ENCODE measurements around the gene ADAM30. TPM values are rescaled to one million over a fixed set of nuclear protein-coding genes. Genes with fewer than 3 reads are reported as not detected.
"Not testable (repeated sequence)": the region's sequence is repeated elsewhere in the genome, so short reads cannot be mapped to it uniquely, and the experiment has no call there.

The ADAM30 gene
- total and polyA plus RNA-seq, 8 donors, result not detected

- no peaks in the 10 kb centered on the region for H3K9me3 ChIP-seq
- FAIRE-seq (no peak), DNase-seq (no peak), ATAC-seq (no peak)
- H3K27me3 ChIP-seq, result no peaks in the 10 kb centered on the region
- no peaks in the 10 kb centered on the region for H3K36me3 ChIP-seq
- TF ChIP-seq CTCF (IDR thresholded peaks at IDR 0.05), result no peak
- H3K27ac ChIP-seq, result no peak overlapping the region
- no peak overlapping the region for H3K4me3 ChIP-seq
- no peaks in the 10 kb centered on the region for H3K4me1 ChIP-seq
- intact Hi-C loops (cut with DNase I), result no loop called here
- WGBS, 2 donors, result 51 to 67% methylated on average over 4 of the region's 4 CpGs
Measured at GRCh38 chr1:119865627-119866026, 30.7 kb downstream of the ADAM30 start.

- Histone ChIP-seq H3K27me3 (no peaks in the 10 kb centered on the region), H3K4me1 (no peaks in the 10 kb centered on the region), H3K4me3 (no peak overlapping the region), H3K27ac (no peak overlapping the region), H3K9me3 (no peaks in the 10 kb centered on the region), H3K36me3 (no peaks in the 10 kb centered on the region)
- no peak for DNase-seq
- intact Hi-C loops (cut with DNase I), result no loop called here
- no peak for TF ChIP-seq CTCF (IDR thresholded peaks at IDR 0.05)
- no peak for ATAC-seq
- FAIRE-seq, result no peak
Measured at GRCh38 chr1:119862276-119862675, 34.0 kb downstream of the ADAM30 start.

GRCh38 chr1:119861547-119861946 is 34.8 kb downstream of the ADAM30 start:
- no peaks in the 10 kb centered on the region for H3K36me3 ChIP-seq
- no peaks in the 10 kb centered on the region for H3K4me1 ChIP-seq
- no peak overlapping the region for H3K4me3 ChIP-seq
- H3K9me3 ChIP-seq, result no peaks in the 10 kb centered on the region
- DNase-seq, result no peak
- H3K27me3 ChIP-seq, result no peaks in the 10 kb centered on the region
- 74 to 81% methylated on average over 2 of the region's 2 CpGs for WGBS, 2 donors
- no peak overlapping the region for H3K27ac ChIP-seq
- FAIRE-seq, result no peak
- intact Hi-C loops (cut with DNase I), result no loop called here
- TF ChIP-seq CTCF (IDR thresholded peaks at IDR 0.05), result no peak
- no peak for ATAC-seq

GRCh38 chr1:119859647-119860046 is 36.7 kb downstream of the ADAM30 start:
- H3K4me3 ChIP-seq, result no peak overlapping the region
- WGBS, 2 donors, result 59 to 68% methylated on average over 4 of the region's 4 CpGs
- no peak for DNase-seq
- ATAC-seq, result no peak
- H3K4me1 ChIP-seq, result no peaks in the 10 kb centered on the region
- no peaks in the 10 kb centered on the region for H3K36me3 ChIP-seq
- no peak for FAIRE-seq
- H3K27me3 ChIP-seq, result no peaks in the 10 kb centered on the region
- intact Hi-C loops (cut with DNase I), result no loop called here
- H3K9me3 ChIP-seq, result no peaks in the 10 kb centered on the region
- TF ChIP-seq CTCF (IDR thresholded peaks at IDR 0.05), result no peak
- no peak overlapping the region for H3K27ac ChIP-seq

- FAIRE-seq; H3K4me3 ChIP-seq; H3K36me3 ChIP-seq; H3K9me3 ChIP-seq; intact Hi-C loops (cut with DNase I); H3K4me1 ChIP-seq; ATAC-seq; H3K27me3 ChIP-seq; H3K27ac ChIP-seq; DNase-seq: not testable (repeated sequence)
- WGBS, 2 donors, result 81 to 86% methylated on average over 4 of the region's 4 CpGs
Measured at GRCh38 chr1:119858556-119859214, 37.6 kb downstream of the ADAM30 start.

Data from pancreas (tissue), 10 donors.